OCI-LY7 (cell line): ENCODE data around the gene CNTN4. TPM values are rescaled to one million over a fixed set of nuclear protein-coding genes. Genes with fewer than 3 reads are reported as not detected.

Experiments used
- BruUV-seq: library from RNA; stranded (reverse); fragments of 400-500 nt; replicated peaks from 2 replicates; lab custom pipeline; 2021; lab: Mats Ljungman, UMichigan
- CTCF ChIA-PET: fragments of 300-600 bp; sonication (Branson Sonifier 250); formaldehyde crosslinking; loops from one replicate; lab custom pipeline; 2022; ENCODE audit warnings: antibody characterized with exemption; ENCODE audit not compliant: unreplicated experiment; lab: Charles Lee
- POLR2A ChIA-PET: fragments of 300-600 bp; sonication (Branson Sonifier 250); formaldehyde crosslinking; loops from one replicate; lab custom pipeline; 2022; ENCODE audit warnings: antibody characterized with exemption; lab: Charles Lee
- DNase-seq: peaks from one replicate; pipeline ENCODE4 v3.0.0-alpha.2; 2015; ENCODE audit warnings: low spot score
- H2AFZ ChIP-seq: fragments of 200-600 bp; sonication (generic), shearing (Covaris generic); 2 replicates; pipeline ENCODE4 v1.6.1; 2014; ENCODE audit warnings: mild to moderate bottlenecking, antibody characterized with exemption, low read length, moderate library complexity
- H3K27ac ChIP-seq: fragments of 200-600 bp; sonication (generic); 2 replicates; pipeline ENCODE4 v1.5.1; 2014; ENCODE audit warnings: mixed run types, low read depth, mild to moderate bottlenecking, moderate library complexity, low read length, inconsistent platforms; ENCODE audit not compliant: poor library complexity, severe bottlenecking
- H3K36me3 ChIP-seq: fragments of 200-600 bp; sonication (generic); 2 replicates; pipeline ENCODE4 v1.6.1; 2014; ENCODE audit warnings: mild to moderate bottlenecking, antibody characterized with exemption, low read length, moderate library complexity, mixed read lengths; ENCODE audit not compliant: insufficient read depth
- H3K4me1 ChIP-seq: fragments of 200-600 bp; sonication (generic); 2 replicates; pipeline ENCODE4 v1.5.1; 2014; ENCODE audit warnings: mild to moderate bottlenecking, low read length; ENCODE audit not compliant: insufficient read depth, poor library complexity, severe bottlenecking
- H3K4me2 ChIP-seq: fragments of 200-600 bp; sonication (generic); 2 replicates; pipeline ENCODE4 v1.6.1; 2014; ENCODE audit warnings: mild to moderate bottlenecking, low read length
- H3K4me3 ChIP-seq: fragments of 200-600 bp; sonication (generic); 2 replicates; pipeline ENCODE4 v1.5.1; 2014; ENCODE audit warnings: mild to moderate bottlenecking, low read depth, low read length; ENCODE audit not compliant: poor library complexity, severe bottlenecking
- H3K79me2 ChIP-seq: fragments of 200-600 bp; sonication (generic); 2 replicates; pipeline ENCODE4 v1.6.1; 2016; ENCODE audit warnings: low read depth, mild to moderate bottlenecking, low read length, moderate library complexity, mixed read lengths; ENCODE audit not compliant: insufficient read depth
- H3K9me2 ChIP-seq: fragments of 200-600 bp; sonication (generic); 2 replicates; pipeline ENCODE4 v1.6.1; 2016; ENCODE audit warnings: mild to moderate bottlenecking, low read length, mixed read lengths; ENCODE audit not compliant: insufficient read depth
- H3K9me3 ChIP-seq: fragments of 200-600 bp; sonication (generic); 2 replicates; pipeline ENCODE4 v1.6.1; 2014; ENCODE audit warnings: mild to moderate bottlenecking, mixed run types, low read length, mixed read lengths
- H4K20me1 ChIP-seq: fragments of 200-600 bp; sonication (generic); 2 replicates; pipeline ENCODE4 v1.6.1; 2014; ENCODE audit warnings: mild to moderate bottlenecking, antibody characterized with exemption, low read length, moderate library complexity, mixed read lengths; ENCODE audit not compliant: insufficient read depth
- CTCF ChIP-seq: fragments of 200-600 bp; sonication (generic); conservative IDR thresholded peaks from 2 replicates; pipeline ENCODE4 v1.5.1; 2014; ENCODE audit warnings: mild to moderate bottlenecking, antibody characterized with exemption, low read length, moderate library complexity, mixed read lengths
- EZH2phosphoT487 ChIP-seq: fragments of 200-600 bp; sonication (generic); IDR thresholded peaks from 2 replicates; pipeline ENCODE4 v1.6.1; 2018; ENCODE audit warnings: low read depth, borderline replicate concordance, mild to moderate bottlenecking, mixed run types, antibody characterized with exemption, low read length, moderate library complexity, mixed read lengths
- intact Hi-C: fragments of 100-400 bp; cut with micrococcal nuclease; formaldehyde crosslinking; loops from one replicate; pipeline ENCODE4 v1.10.0; 2022; ENCODE audit not compliant: unreplicated experiment
- total RNA-seq, 2 experiments: library from RNA; depleted of rRNA in 1 of 2; stranded (reverse); fragments of >200 nt in 1 of 2; shearing (Covaris generic) in 1 of 2; gene quantifications; 2 replicates each; pipeline ENCODE4 v1.2.3, GENCODE V29; 2014 to 2022

CNTN4 gene
- total RNA-seq, 2 experiments from 2014 or later: not detected

- H3K9me2 ChIP-seq: no peaks in the 10 kb centered on the region
- H3K27ac ChIP-seq: no peak overlapping the region
- H2AFZ ChIP-seq: no peak overlapping the region
- ChIA-PET CTCF (no interaction called here), POLR2A (no interaction called here)
- no peaks in the 10 kb centered on the region for H4K20me1 ChIP-seq
- H3K36me3 ChIP-seq: no peaks in the 10 kb centered on the region
- no TSS peak for BruUV-seq
- no peak for DNase-seq
- H3K79me2 ChIP-seq: no peaks in the 10 kb centered on the region
- intact Hi-C loops: no loop called here
- TF ChIP-seq CTCF (no peak), EZH2phosphoT487 (no peak)
- no peak overlapping the region for H3K4me2 ChIP-seq
- H3K9me3 ChIP-seq: no peaks in the 10 kb centered on the region
- H3K4me3 ChIP-seq: no peak overlapping the region
- H3K4me1 ChIP-seq: no peaks in the 10 kb centered on the region
Observed at GRCh38 chr3:2114617-2115275, 16.1 kb downstream of the CNTN4 start.

- H3K9me2 ChIP-seq: no peaks in the 10 kb centered on the region
- no peak overlapping the region for H3K4me3 ChIP-seq
- H3K9me3 ChIP-seq: no peaks in the 10 kb centered on the region
- H3K27ac ChIP-seq: no peak overlapping the region
- H3K4me2 ChIP-seq: no peak overlapping the region
- no peaks in the 10 kb centered on the region for H3K36me3 ChIP-seq
- no peak for TF ChIP-seq CTCF
- no peak for TF ChIP-seq EZH2phosphoT487
- intact Hi-C loops: no loop called here
- BruUV-seq: no TSS peak
- no peak for DNase-seq
- CTCF ChIA-PET: no interaction called here
- H2AFZ ChIP-seq: no peak overlapping the region
- POLR2A ChIA-PET: no interaction called here
- H3K79me2 ChIP-seq: no peaks in the 10 kb centered on the region
- H4K20me1 ChIP-seq: no peaks in the 10 kb centered on the region
- no peaks in the 10 kb centered on the region for H3K4me1 ChIP-seq
Observed at GRCh38 chr3:2130726-2131125, 32.1 kb downstream of the CNTN4 start.

GRCh38 chr3:2133146-2133545 is 34.5 kb downstream of the CNTN4 start:
- Histone ChIP-seq H3K79me2 (no peaks in the 10 kb centered on the region), H2AFZ (no peak overlapping the region), H3K4me3 (no peak overlapping the region), H3K36me3 (no peaks in the 10 kb centered on the region), H3K9me3 (no peaks in the 10 kb centered on the region), H3K9me2 (no peaks in the 10 kb centered on the region), H3K4me2 (no peak overlapping the region), H4K20me1 (no peaks in the 10 kb centered on the region), H3K4me1 (no peaks in the 10 kb centered on the region), H3K27ac (no peak overlapping the region)
- intact Hi-C loops: no loop called here
- DNase-seq: no peak
- POLR2A ChIA-PET: no interaction called here
- CTCF ChIA-PET: no interaction called here
- TF ChIP-seq EZH2phosphoT487 (no peak), CTCF (no peak)
- BruUV-seq: no TSS peak
